AG04449 (cell line): ENCODE data around the gene SKAP1.

Experiments used
- CTCF ChIA-PET: fragments of 350-600 bp; formaldehyde crosslinking; extraction: SDS; loops from one replicate; lab custom pipeline; 2021; ENCODE audit warnings: antibody characterized with exemption; lab: Yijun Ruan, JAX
- POLR2A ChIA-PET: fragments of 400-600, 350-600 bp; formaldehyde crosslinking; extraction: SDS; loops from one replicate; lab custom pipeline; 2020; ENCODE audit warnings: antibody characterized with exemption, inconsistent platforms; lab: Yijun Ruan, JAX
- DNase-seq: peaks from one replicate; pipeline ENCODE4 v3.0.0-alpha.2; 2010; ENCODE audit warnings: low read depth, low spot score
- H3K4me3 ChIP-seq: 2 replicates; pipeline ENCODE4 v1.5.1; 2011; ENCODE audit warnings: low read depth, mild to moderate bottlenecking, control low read depth, low read length
- TF ChIP-seq, protein P1 (sequence below): IDR thresholded peaks from one replicate; pipeline ENCODE4 v1.5.1; 2011; ENCODE audit warnings: mild to moderate bottlenecking, moderate library complexity, low read length, control low read depth, inconsistent platforms; ENCODE audit not compliant: insufficient read depth; ENCODE audit errors: missing control alignments

SKAP1 gene

GRCh38 chr17:48471817-48472410 is 41.9 kb upstream of the SKAP1 start:
- H3K4me3 ChIP-seq, result no peak overlapping the region
- TF ChIP-seq, protein P1, sequence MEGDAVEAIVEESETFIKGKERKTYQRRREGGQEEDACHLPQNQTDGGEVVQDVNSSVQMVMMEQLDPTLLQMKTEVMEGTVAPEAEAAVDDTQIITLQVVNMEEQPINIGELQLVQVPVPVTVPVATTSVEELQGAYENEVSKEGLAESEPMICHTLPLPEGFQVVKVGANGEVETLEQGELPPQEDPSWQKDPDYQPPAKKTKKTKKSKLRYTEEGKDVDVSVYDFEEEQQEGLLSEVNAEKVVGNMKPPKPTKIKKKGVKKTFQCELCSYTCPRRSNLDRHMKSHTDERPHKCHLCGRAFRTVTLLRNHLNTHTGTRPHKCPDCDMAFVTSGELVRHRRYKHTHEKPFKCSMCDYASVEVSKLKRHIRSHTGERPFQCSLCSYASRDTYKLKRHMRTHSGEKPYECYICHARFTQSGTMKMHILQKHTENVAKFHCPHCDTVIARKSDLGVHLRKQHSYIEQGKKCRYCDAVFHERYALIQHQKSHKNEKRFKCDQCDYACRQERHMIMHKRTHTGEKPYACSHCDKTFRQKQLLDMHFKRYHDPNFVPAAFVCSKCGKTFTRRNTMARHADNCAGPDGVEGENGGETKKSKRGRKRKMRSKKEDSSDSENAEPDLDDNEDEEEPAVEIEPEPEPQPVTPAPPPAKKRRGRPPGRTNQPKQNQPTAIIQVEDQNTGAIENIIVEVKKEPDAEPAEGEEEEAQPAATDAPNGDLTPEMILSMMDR, result no peak
- ChIA-PET CTCF (interaction anchor here (0.7 to 4.4 kb wide), 19 partner anchors 9 to 132 kb away, joined by 3 to 24 read pairs (median 5); partner anchors contain the start of genes HOXB3 and HOXB5), POLR2A (interaction anchor here (0.6 to 2.2 kb wide), 6 partner anchors 11 to 121 kb away, joined by 3 to 29 read pairs (median 4); no protein-coding TSS in a partner anchor)
- no peak for DNase-seq

GRCh38 chr17:48470388-48471034 is 40.5 kb upstream of the SKAP1 start:
- no peak overlapping the region for H3K4me3 ChIP-seq
- DNase-seq, result no peak
- TF ChIP-seq, protein P1, result no peak
- CTCF ChIA-PET, result interaction anchor here (0.6 to 4.4 kb wide), 20 partner anchors 7 to 134 kb away, joined by 3 to 24 read pairs (median 4); partner anchors contain the start of genes HOXB3 and HOXB5
- POLR2A ChIA-PET, result interaction anchor here (1.0 kb wide), 1 partner anchor 13 kb away, joined by 5 read pairs; no protein-coding TSS in a partner anchor

GRCh38 chr17:48469227-48469626 is 39.2 kb upstream of the SKAP1 start:
- CTCF ChIA-PET, result interaction anchor here (0.9 to 4.4 kb wide), 4 partner anchors 12 to 124 kb away, joined by 3 to 24 read pairs (median 12); partner anchors contain the start of gene HOXB5

GRCh38 chr17:48468299-48468698 is 38.3 kb upstream of the SKAP1 start:
- ChIA-PET CTCF (no interaction called here), POLR2A (no interaction called here)
- DNase-seq, result no peak
- H3K4me3 ChIP-seq, result no peak overlapping the region
- TF ChIP-seq, protein P1, result no peak

More at GRCh38 chr17:48469227-48469626, 39.2 kb upstream of the SKAP1 start:
- no peak overlapping the region for H3K4me3 ChIP-seq
- TF ChIP-seq, protein P1, result no peak
- no peak for DNase-seq
- POLR2A ChIA-PET, result no interaction called here

- ChIA-PET POLR2A (no interaction called here), CTCF (interaction anchor here (1.6 kb wide), 1 partner anchor 9 kb away, joined by 7 read pairs; no protein-coding TSS in a partner anchor)
- H3K4me3 ChIP-seq, result no peak overlapping the region
- no peak for DNase-seq
- TF ChIP-seq, protein P1, result no peak
Observed at GRCh38 chr17:48465884-48466283, 35.9 kb upstream of the SKAP1 start.

GRCh38 chr17:48463526-48463925 is 33.5 kb upstream of the SKAP1 start:
- ChIA-PET POLR2A (no interaction called here), CTCF (interaction anchor here (1.4 to 3.6 kb wide), 3 partner anchors 8 to 11 kb away, joined by 3 to 16 read pairs (median 6); no protein-coding TSS in a partner anchor)
- TF ChIP-seq, protein P1, result no peak

More at GRCh38 chr17:48463526-48463925, 33.5 kb upstream of the SKAP1 start:
- H3K4me3 ChIP-seq, result no peak overlapping the region
- no peak for DNase-seq
